G401.6 (cell line): ENCODE results near the gene HDAC4.

Experiments
- FAIRE-seq: peaks from 2 replicates; lab custom pipeline; 2012; peaks lifted over from hg19 to GRCh38; lab: Jason Lieb, UNC

Gene HDAC4

DNA sequence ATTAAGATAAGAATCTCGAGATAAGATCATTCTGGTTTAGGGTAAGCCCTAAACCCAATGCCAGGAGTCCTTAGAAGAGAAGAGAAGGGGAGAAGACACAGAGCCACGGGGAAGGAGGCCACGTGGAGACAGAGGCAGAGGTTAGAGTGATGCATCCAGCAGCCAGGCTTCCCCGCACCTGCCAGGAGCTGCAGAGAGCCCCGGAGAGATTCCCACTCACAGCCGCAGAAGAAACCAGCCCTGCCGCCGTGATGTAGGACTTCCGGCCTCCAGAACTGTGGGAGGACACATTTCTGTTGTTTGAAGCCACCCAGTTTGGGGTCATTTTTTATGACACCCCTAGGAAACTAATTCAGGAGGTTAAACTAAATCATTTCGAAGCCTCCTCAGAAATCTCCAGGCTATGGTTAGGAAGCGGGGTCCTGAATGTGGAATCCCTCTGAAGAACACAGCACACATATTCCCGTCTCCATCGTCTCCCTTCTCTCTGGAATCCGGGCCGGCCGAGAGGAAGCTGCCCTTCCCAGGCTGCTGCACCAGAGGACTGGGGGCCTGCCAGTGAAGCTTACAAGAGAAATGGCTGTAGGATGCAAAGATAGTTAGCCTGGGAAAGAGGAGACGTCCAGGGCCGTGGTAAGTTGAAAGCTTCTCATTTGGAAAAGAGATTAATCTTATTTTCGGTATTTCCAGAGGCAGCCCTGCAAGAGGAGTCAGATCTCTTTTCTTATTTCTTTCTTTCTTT lies 396.4 kb downstream of the HDAC4 start:
- no peak for FAIRE-seq

DNA sequence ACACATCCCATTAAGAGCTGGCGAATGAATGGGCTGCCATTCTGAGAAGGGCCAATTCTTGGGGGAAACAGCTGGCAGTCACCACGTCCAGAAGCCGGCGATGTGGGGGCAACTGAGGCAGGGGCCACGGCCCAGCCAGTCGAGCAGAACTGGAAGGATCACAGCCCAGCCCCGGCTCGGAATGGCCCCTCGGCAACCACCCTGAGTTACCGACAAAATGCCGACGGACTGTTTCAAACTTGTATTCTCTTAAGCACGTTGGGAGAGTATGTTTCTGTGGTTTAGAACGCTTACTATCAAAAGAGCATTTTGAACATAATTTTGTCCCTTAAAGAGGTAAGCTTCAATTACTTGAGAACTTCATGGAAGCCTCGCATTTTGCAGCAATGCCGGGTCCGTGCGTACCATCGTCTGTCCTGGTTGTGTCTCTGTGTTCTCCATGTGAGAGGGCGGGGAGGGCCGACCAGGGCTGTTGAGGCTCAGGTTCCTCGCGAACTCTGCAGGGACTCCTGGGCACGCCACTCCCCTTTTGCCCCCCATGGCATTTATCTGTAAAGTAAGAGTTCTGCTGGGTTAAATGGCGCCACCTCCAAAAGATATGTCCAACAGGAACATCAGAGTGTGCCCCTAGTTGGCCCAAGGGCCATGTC lies 397.1 kb downstream of the HDAC4 start:
- no peak for FAIRE-seq

DNA sequence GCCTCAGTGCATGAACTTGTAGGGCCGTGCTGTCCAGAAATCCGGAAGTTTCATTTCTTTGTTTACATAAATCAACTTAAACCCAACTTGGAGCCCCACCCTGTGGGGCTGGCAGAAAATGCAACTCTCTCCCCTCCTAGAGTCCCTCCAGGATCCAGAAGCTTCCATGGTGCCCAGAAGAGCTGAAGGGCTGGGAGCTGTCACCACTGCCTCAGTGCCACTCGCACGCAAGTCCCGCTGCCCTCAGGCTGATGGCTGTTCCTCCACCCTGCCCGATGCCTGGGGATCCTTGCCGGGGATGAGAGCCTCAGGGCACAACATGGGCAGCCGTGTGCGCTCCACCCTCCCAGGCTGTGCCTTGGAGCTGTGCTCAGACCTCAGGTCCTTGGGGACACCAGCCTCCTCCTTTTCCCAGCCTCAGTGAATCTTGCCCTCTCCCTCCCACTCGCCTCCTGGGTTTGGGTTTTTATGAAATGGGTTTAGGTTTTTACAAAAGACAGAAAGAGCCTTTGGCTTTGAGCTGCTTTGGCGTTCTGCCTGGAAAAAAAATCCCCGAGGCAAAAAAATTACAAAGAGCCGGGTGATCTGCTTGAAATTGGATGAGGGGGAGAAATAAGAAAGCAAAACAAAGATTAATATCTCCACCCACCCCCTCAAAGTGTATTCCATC lies 397.7 kb downstream of the HDAC4 start:
- no peak for FAIRE-seq

DNA sequence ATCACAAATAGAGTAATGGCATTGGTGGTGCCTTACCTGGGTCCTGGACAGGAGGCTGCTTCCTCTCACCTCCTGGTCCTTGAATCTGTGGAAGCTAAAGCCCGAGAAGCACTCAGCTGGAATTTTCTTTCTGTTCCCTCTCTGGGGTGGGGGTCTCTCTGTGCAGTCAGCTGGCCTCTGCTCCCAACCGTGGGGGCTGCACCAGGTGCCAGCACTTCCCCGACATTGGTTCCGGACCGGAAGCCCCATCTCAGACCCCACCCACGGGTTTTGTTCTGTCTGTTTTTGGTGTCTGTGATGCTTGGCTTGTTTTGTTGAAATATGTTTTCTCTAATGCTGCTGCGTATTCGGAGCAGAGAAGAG lies 398.2 kb downstream of the HDAC4 start:
- no peak for FAIRE-seq

DNA sequence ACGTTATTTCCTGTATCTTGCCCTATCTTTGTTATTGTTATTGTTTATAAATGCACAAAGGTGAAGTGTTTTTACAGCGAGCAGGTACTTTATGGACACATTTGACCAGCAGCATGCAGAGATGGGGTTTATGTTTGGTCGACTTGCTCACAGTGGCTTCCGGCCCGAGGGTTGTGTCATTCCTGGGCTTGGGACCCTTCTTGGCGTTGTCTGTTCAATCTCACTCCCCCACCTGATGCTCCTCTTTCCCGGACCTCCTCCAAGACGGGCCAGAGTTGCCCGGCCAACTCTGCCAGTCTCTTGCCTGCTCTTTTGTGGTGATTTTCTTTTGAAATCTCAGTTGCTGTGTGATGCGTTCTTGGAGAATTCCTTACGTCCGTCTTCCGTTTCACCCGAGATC lies 399.0 kb downstream of the HDAC4 start:
- FAIRE-seq, result no peak

DNA sequence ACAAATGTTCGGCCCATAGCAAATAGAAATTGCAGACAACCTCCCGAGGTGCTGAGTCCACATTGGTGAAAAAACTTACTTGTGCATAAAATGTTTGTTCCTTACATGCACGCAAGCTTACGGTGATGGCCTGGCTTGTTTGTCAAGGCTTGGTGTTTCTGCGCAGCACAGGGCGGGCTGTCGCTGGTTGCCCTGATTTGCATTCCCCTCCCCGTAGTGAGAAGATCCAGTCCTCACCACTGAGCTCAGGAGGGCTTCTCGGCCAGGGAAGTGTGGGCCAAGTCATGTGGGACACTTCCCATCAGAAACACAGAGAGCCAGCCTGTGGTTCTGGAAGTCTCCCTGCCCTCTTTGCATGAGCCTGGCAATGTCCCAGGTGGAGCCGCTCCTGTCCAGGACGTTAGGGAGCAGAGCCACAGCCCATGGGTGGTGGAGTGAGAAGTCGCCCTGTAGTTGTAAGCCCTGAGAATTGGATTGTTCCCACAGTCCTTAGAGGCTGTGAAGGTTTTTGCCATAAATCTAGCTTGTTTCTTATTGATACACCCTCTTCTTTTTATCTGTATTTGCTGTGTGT lies 400.2 kb downstream of the HDAC4 start:
- FAIRE-seq, result no peak

DNA sequence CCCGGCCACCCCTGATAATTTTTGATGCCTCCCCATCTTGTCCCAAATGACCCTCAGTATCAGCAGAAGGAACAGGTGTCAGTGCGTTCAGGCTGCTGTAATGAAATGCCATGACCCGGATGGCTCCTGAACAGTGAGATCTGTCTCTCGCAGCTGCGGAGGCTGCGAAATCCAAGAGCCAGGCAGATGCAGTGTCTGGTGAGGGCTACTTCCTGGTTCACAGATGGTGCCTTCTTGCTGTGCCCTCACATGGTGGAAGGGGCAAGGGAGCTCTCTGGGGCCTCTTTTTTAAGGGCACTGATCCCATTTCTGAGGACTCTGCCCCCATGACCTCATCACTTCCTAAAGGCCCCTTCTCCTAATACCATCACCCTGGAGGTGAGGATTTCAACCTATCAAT lies 400.7 kb downstream of the HDAC4 start:
- FAIRE-seq, result no peak

DNA sequence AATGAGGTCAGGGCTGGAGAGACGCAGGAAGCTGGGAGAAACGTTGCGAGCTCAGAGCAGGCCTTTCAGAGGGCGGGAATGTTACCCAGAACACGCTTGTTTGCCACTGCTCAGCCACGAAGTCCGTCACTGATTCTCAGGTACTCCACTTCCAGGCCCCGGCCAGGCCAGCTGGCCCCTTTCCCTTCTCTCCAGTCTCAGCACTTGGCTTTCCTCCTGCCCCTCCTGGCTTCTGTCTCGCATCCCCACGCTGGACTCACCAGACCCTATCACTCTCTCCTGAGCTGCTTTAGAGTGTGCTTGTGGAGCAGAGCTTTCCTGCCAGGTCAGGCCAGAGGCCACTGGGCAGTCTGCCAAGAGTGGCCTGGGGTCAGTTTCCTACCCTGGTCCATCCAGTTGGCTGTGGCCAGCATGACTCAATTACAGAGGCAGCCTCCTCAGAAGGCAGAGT lies 401.5 kb downstream of the HDAC4 start:
- FAIRE-seq, result no peak

DNA sequence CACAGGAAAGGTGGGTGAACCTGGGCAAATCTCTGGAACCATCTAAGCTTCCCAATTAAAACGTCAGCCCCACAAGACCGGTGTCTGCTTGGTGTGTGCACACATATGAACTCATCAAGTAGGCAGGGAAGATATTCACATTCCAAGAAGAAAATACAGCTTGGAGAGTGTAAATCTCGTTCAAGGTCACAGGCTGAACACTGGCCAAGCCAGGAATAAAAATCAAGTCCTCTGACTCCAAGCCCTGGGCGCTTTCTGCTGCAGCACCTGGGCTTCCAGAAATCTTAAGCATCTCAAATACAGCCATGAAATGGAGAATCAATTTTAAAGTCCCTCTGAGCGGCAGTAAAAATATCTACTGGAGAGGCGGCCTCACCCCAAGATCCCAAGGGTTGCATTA lies 402.0 kb downstream of the HDAC4 start:
- FAIRE-seq, result no peak
